Measurements from ENCODE around the gene SFTPA1.

DNA sequence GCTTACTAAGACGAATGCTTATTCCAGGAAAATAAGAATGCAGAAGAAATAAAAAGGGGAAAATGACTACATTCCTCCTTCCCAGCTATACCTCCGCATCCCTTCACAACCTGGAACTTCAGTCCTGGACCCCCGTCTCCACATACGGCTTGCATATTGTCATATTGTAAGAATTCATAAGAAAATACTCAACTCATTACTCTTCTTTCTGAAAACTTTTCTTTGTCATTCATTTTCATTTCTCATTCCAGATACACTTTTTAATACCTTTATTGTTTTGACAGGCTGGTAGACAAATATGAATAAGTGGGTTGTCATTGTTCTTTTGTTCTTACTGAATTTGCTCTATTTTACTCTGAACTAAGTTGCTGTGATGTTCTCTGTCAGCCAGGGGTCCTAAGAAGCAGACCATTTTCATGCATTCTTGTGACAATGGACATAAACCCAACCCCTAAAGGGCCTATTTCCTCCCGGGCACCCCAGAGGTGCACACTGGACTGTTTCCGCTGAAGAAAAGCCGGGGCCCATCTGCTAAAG lies 27.2 kb upstream of the SFTPA1 start:
- TF ChIP-seq, protein P1, sequence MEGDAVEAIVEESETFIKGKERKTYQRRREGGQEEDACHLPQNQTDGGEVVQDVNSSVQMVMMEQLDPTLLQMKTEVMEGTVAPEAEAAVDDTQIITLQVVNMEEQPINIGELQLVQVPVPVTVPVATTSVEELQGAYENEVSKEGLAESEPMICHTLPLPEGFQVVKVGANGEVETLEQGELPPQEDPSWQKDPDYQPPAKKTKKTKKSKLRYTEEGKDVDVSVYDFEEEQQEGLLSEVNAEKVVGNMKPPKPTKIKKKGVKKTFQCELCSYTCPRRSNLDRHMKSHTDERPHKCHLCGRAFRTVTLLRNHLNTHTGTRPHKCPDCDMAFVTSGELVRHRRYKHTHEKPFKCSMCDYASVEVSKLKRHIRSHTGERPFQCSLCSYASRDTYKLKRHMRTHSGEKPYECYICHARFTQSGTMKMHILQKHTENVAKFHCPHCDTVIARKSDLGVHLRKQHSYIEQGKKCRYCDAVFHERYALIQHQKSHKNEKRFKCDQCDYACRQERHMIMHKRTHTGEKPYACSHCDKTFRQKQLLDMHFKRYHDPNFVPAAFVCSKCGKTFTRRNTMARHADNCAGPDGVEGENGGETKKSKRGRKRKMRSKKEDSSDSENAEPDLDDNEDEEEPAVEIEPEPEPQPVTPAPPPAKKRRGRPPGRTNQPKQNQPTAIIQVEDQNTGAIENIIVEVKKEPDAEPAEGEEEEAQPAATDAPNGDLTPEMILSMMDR (IDR thresholded peaks at IDR 0.05): no peak
- no peak for TF ChIP-seq EZH2 (IDR thresholded peaks at IDR 0.05; ENCODE audit: borderline replicate concordance, insufficient read depth, low read depth, low read length, poor library complexity, severe bottlenecking)
